ENCODE results near the gene ABL2.
"Not testable (repeated sequence)": the region's sequence is repeated elsewhere in the genome, so short reads cannot be mapped to it uniquely, and the experiment has no call there.

Gene ABL2

GRCh38 chr1:179168536-179168935, 60.9 kb downstream of the ABL2 start:
- no peak for DNase-seq

GRCh38 chr1:179167955-179168354, 61.5 kb downstream of the ABL2 start:
- no peak for DNase-seq

GRCh38 chr1:179167418-179167777, 62.1 kb downstream of the ABL2 start:
- DNase-seq, result no peak

- no peak for DNase-seq
Measured at GRCh38 chr1:179166663-179167417, 62.6 kb downstream of the ABL2 start.

- DNase-seq, result no peak
Measured at GRCh38 chr1:179164494-179164893, 65.0 kb downstream of the ABL2 start.

GRCh38 chr1:179156708-179157107, 72.8 kb downstream of the ABL2 start:
- no peak for DNase-seq

- DNase-seq, result no peak
Measured at GRCh38 chr1:179156026-179156425, 73.5 kb downstream of the ABL2 start.

- no peak for DNase-seq
Measured at GRCh38 chr1:179155615-179156014, 73.9 kb downstream of the ABL2 start.

- DNase-seq, result no peak
Measured at GRCh38 chr1:179154437-179154836, 75.0 kb downstream of the ABL2 start.

GRCh38 chr1:179153217-179153616, 76.3 kb downstream of the ABL2 start:
- DNase-seq, result no peak

- DNase-seq, result no peak
Measured at GRCh38 chr1:179151908-179152682, 77.4 kb downstream of the ABL2 start.

GRCh38 chr1:179146911-179147310, 82.6 kb downstream of the ABL2 start:
- no peak for DNase-seq

- no peak for DNase-seq
Measured at GRCh38 chr1:179146476-179146875, 83.0 kb downstream of the ABL2 start.

- DNase-seq, result no peak
Measured at GRCh38 chr1:179145521-179145920, 84.0 kb downstream of the ABL2 start.

- DNase-seq, result no peak
Measured at GRCh38 chr1:179144626-179145025, 84.9 kb downstream of the ABL2 start.

GRCh38 chr1:179143322-179143721, 86.2 kb downstream of the ABL2 start:
- DNase-seq, result no peak

- no peak for DNase-seq
Measured at GRCh38 chr1:179142889-179143299, 86.6 kb downstream of the ABL2 start.

- DNase-seq, result no peak
Measured at GRCh38 chr1:179141592-179142251, 87.8 kb downstream of the ABL2 start.

GRCh38 chr1:179138755-179139154, 90.7 kb downstream of the ABL2 start:
- not testable (repeated sequence) for DNase-seq

- no peak for DNase-seq
Measured at GRCh38 chr1:179137617-179138255, 91.7 kb downstream of the ABL2 start.

- not testable (repeated sequence) for DNase-seq
Measured at GRCh38 chr1:179135707-179136106, 93.8 kb downstream of the ABL2 start.

- not testable (repeated sequence) for DNase-seq
Measured at GRCh38 chr1:179135168-179135567, 94.3 kb downstream of the ABL2 start.
